D721Med (cell line): Measurements from ENCODE around the gene TMEM72.

Experiments
- DNase-seq: peaks from one replicate; pipeline ENCODE4 v3.0.0; 2011; ENCODE audit warnings: low spot score; ENCODE audit not compliant: insufficient read length
- FAIRE-seq: peaks from 2 replicates; lab custom pipeline; 2011; peaks lifted over from hg19 to GRCh38; lab: Jason Lieb, UNC
- CTCF ChIP-seq: IDR thresholded peaks from 2 replicates; pipeline ENCODE4 v1.5.1; 2012; ENCODE audit warnings: mild to moderate bottlenecking, control low read depth; ENCODE audit not compliant: insufficient read depth; ENCODE audit errors: missing control alignments

TMEM72 gene

GRCh38 chr10:44934416-44935200, 23.5 kb downstream of the TMEM72 start:
- FAIRE-seq (no peak), DNase-seq (no peak)
- TF ChIP-seq CTCF = no peak

- no peak for DNase-seq
- no peak for FAIRE-seq
- no peak for TF ChIP-seq CTCF
Observed at GRCh38 chr10:44935201-44935965, 24.2 kb downstream of the TMEM72 start.

- no peak for FAIRE-seq
- no peak for TF ChIP-seq CTCF
- DNase-seq = no peak
Observed at GRCh38 chr10:44935966-44936295, 24.8 kb downstream of the TMEM72 start.

- DNase-seq = no peak
- no peak for TF ChIP-seq CTCF
- no peak for FAIRE-seq
Observed at GRCh38 chr10:44936314-44936975, 25.3 kb downstream of the TMEM72 start.

GRCh38 chr10:44937196-44938005, 26.3 kb downstream of the TMEM72 start:
- DNase-seq (no peak), FAIRE-seq (no peak)
- TF ChIP-seq CTCF = no peak

GRCh38 chr10:44938956-44939355, 27.8 kb downstream of the TMEM72 start:
- no peak for DNase-seq
- FAIRE-seq = no peak
- no peak for TF ChIP-seq CTCF
